GM13977 (cell line): ENCODE results near the gene LDB1.

Source experiments
- DNase-seq: peaks from one replicate; pipeline ENCODE4 v3.0.0; 2012; ENCODE audit warnings: low spot score
- in situ Hi-C: fragments of 300-500 bp; cut with MboI; formaldehyde crosslinking; loops from one replicate; pipeline ENCODE4 v1.12.0; 2022; ENCODE audit warnings: low sequenced_read_pairs, low pct_unique_long_range_greater_than_20kb, mixed read lengths, inconsistent platforms; ENCODE audit not compliant: unreplicated experiment
- TF ChIP-seq, protein P1 (sequence below): IDR thresholded peaks from 2 replicates; pipeline ENCODE4 v1.5.1; 2012; ENCODE audit warnings: mild to moderate bottlenecking, control low read depth; ENCODE audit not compliant: insufficient read depth; ENCODE audit errors: extremely low read depth, missing control alignments

The LDB1 gene

DNA sequence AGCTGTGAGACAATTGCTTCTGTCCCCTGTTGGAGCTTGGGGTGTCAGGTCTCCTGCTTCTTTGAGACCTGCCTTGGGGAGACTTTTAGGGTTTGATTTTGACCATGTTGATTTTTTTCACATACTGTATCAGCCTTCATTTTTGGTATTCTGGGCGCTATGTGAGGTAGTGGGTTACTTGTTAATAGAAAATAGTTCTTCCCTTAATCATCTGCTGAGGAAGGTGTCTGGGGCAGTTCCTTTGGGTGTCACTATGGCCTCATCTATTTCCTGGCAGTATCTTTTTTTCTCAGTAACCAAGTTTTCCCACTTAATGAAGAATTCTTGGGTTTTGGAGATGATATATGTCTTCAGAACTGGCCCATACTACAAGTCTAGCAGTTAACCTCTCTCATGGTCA, 27.4 kb upstream of the LDB1 start:
- in situ Hi-C loops, result no loop called here
- DNase-seq, result no peak
- TF ChIP-seq, protein P1, sequence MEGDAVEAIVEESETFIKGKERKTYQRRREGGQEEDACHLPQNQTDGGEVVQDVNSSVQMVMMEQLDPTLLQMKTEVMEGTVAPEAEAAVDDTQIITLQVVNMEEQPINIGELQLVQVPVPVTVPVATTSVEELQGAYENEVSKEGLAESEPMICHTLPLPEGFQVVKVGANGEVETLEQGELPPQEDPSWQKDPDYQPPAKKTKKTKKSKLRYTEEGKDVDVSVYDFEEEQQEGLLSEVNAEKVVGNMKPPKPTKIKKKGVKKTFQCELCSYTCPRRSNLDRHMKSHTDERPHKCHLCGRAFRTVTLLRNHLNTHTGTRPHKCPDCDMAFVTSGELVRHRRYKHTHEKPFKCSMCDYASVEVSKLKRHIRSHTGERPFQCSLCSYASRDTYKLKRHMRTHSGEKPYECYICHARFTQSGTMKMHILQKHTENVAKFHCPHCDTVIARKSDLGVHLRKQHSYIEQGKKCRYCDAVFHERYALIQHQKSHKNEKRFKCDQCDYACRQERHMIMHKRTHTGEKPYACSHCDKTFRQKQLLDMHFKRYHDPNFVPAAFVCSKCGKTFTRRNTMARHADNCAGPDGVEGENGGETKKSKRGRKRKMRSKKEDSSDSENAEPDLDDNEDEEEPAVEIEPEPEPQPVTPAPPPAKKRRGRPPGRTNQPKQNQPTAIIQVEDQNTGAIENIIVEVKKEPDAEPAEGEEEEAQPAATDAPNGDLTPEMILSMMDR, result no peak

DNA sequence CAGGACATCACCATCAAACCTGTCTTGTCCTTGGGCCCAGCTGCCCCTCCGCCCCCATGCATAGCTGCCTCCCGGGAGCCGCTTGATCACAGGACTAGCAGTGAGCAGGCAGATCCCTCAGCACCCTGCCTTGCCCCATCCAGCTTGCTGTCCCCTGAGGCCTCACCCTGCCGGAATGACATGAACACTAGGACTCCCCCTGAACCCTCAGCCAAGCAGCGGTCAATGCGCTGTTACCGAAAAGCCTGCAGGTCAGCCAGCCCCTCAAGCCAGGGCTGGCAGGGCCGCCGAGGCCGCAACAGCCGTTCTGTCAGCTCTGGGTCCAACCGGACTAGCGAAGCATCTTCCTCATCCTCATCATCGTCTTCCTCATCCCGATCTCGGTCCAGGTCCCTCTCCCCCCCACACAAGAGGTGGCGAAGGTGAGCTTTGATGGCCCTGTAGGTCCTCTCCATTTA, 26.8 kb upstream of the LDB1 start:
- in situ Hi-C loops, result no loop called here
- DNase-seq, result no peak
- TF ChIP-seq, protein P1, result no peak

DNA sequence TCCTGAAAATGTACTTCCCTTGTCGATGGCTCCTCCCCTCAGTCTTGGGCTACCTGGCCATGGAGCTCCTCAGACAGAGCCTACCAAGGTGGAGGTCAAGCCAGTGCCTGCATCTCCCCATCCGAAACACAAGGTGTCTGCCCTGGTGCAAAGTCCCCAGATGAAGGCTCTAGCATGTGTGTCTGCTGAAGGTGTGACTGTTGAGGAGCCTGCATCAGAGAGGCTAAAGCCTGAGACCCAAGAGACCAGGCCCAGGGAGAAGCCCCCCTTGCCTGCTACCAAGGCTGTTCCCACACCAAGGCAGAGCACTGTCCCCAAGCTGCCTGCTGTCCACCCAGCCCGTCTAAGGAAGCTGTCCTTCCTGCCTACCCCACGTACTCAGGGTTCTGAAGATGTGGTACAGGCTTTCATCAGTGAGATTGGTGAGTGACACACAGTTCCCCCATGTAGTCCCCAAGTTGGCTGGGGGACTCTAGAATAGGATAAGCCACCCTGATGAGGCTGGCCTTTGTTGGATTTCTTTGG, 21.5 kb upstream of the LDB1 start:
- TF ChIP-seq, protein P1, result no peak
- in situ Hi-C loops, result no loop called here
- no peak for DNase-seq

DNA sequence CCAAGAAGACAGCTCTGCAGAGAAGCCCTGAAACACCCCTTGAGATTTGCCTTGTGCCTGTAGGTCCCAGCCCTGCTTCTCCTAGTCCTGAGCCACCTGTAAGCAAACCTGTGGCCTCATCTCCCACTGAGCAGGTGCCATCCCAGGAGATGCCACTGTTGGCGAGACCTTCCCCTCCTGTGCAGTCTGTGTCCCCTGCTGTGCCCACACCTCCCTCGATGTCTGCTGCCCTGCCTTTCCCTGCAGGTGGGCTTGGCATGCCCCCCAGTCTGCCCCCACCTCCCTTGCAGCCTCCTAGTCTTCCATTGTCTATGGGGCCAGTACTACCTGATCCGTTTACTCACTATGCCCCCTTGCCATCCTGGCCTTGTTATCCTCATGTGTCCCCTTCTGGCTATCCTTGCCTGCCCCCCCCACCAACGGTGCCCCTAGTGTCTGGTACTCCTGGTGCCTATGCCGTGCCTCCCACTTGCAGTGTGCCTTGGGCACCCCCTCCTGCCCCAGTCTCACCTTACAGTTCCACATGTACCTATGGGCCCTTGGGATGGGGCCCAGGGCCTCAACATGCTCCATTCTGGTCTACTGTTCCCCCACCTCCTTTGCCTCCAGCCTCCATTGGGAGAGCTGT, 20.9 kb upstream of the LDB1 start:
- TF ChIP-seq, protein P1, result no peak
- in situ Hi-C loops, result no loop called here
- no peak for DNase-seq

DNA sequence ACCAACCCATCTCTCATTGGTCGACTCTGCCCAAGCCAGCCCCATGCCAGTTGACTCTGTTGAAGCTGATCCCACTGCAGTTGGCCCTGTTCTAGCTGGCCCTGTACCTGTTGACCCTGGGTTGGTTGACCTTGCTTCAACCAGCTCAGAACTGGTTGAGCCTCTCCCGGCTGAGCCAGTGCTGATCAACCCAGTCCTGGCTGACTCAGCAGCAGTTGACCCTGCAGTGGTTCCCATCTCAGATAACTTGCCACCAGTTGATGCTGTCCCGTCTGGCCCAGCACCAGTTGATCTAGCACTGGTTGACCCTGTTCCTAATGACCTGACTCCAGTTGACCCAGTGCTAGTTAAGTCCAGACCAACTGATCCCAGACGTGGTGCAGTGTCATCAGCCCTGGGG, 20.1 kb upstream of the LDB1 start:
- in situ Hi-C loops, result no loop called here
- DNase-seq, result no peak
- TF ChIP-seq, protein P1, result no peak

DNA sequence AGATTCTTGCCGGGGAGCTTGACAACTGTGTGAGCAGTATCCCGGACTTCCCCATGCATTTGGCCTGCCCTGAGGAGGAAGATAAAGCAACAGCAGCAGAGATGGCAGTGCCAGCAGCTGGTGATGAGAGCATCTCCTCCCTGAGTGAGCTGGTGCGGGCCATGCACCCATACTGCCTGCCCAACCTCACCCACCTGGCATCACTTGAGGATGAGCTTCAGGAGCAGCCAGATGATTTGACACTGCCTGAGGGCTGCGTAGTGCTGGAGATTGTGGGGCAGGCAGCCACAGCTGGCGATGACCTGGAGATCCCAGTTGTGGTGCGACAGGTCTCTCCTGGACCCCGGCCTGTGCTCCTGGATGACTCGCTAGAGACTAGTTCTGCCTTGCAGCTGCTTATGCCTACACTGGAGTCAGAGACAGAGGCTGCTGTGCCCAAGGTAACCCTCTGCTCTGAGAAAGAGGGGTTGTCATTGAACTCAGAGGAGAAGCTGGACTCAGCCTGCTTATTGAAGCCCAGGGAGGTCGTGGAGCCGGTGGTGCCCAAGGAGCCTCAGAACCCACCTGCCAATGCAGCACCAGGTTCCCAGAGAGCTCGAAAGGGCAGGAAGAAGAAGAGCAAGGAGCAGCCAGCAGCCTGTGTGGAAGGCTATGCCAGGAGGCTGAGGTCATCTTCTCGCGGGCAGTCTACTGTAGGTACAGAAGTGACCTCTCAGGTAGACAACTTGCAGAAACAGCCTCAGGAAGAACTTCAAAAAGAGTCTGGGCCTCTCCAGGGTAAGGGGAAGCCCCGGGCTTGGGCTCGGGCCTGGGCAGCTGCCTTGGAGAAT, 19.3 kb upstream of the LDB1 start:
- no peak for DNase-seq
- TF ChIP-seq, protein P1, result no peak
- in situ Hi-C loops, result no loop called here
